ENCODE results near the gene TMC1. TPM values are rescaled to one million over a fixed set of nuclear protein-coding genes. Genes with fewer than 3 reads are reported as not detected.
"Not testable (repeated sequence)": the region's sequence is repeated elsewhere in the genome, so short reads cannot be mapped to it uniquely, and the experiment has no call there.

The TMC1 gene
- total RNA-seq, 2 donors from 2014 or later = 0.29 to 0.42 TPM

DNA sequence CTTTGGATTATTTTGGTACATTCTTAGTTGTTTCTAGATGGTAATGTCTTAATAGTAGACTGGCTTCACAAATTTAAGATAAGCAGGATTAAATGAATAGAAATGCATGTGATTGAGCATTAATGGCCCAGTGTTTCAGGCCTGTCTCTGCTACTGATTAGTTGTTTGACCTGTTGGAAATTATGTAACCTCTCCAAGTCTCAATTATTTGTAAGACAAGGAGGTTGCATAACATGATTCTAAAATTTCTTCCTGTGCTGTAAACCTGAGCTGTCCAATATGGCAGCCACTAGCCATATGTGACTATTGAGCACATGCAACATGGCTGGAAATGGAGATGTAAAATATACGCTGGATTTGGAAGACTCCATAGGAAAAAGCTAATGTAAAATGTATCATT is 333.9 kb downstream of the TMC1 start:
- Histone ChIP-seq H3K4me1 (no peaks in the 10 kb centered on the region), H3K36me3 (no peaks in the 10 kb centered on the region), H3K27ac (no peak overlapping the region), H3K9ac (ENCODE audit: low read depth in 2 of 2, low read length in 2 of 2) (no peak overlapping the region), H3K27me3 (no peaks in the 10 kb centered on the region), H3K9me3 (no peaks in the 10 kb centered on the region), H3K4me3 (no peak overlapping the region)
- no peak for DNase-seq
- no peak for TF ChIP-seq CTCF (IDR thresholded peaks at IDR 0.05)
- intact Hi-C loops (cut with DNase I) = loop anchor here (5.0 kb wide), 3 partner anchors 167 to 327 kb away; no protein-coding TSS in a partner anchor

GRCh38 chr9:72855890-72856523 is 334.6 kb downstream of the TMC1 start:
- Histone ChIP-seq H3K27me3 (no peaks in the 10 kb centered on the region), H3K27ac (no peak overlapping the region), H3K9me3 (no peaks in the 10 kb centered on the region), H3K4me1 (no peaks in the 10 kb centered on the region), H3K9ac (ENCODE audit: low read depth in 2 of 2, low read length in 2 of 2) (no peak overlapping the region), H3K4me3 (no peak overlapping the region), H3K36me3 (no peaks in the 10 kb centered on the region)
- intact Hi-C loops (cut with DNase I) = loop anchor here (5.0 kb wide), 3 partner anchors 166 to 326 kb away; no protein-coding TSS in a partner anchor
- no peak for DNase-seq
- TF ChIP-seq CTCF (IDR thresholded peaks at IDR 0.05) = no peak

GRCh38 chr9:72856972-72857623 is 335.7 kb downstream of the TMC1 start:
- peak; percentile 39 for DNase-seq
- Histone ChIP-seq H3K4me3 (no peak overlapping the region), H3K9me3 (no peaks in the 10 kb centered on the region), H3K4me1 (no peaks in the 10 kb centered on the region), H3K27me3 (no peaks in the 10 kb centered on the region), H3K27ac (no peak overlapping the region), H3K36me3 (no peaks in the 10 kb centered on the region), H3K9ac (ENCODE audit: low read depth in 2 of 2, low read length in 2 of 2) (no peak overlapping the region)
- intact Hi-C loops (cut with DNase I) = loop anchor here (5.0 kb wide), 3 partner anchors 165 to 325 kb away; no protein-coding TSS in a partner anchor
- peak; percentile 60 for TF ChIP-seq CTCF (IDR thresholded peaks at IDR 0.05)

GRCh38 chr9:72857624-72857996 is 336.2 kb downstream of the TMC1 start:
- intact Hi-C loops (cut with DNase I) = loop anchor here (5.0 kb wide), 3 partner anchors 165 to 325 kb away; no protein-coding TSS in a partner anchor
- H3K36me3 ChIP-seq = no peaks in the 10 kb centered on the region
- H3K9ac ChIP-seq (ENCODE audit: low read depth in 2 of 2, low read length in 2 of 2) = no peak overlapping the region
- no peaks in the 10 kb centered on the region for H3K27me3 ChIP-seq
- DNase-seq = no peak
- H3K27ac ChIP-seq = no peak overlapping the region
- no peak for TF ChIP-seq CTCF (IDR thresholded peaks at IDR 0.05)
- H3K4me1 ChIP-seq = no peaks in the 10 kb centered on the region
- H3K9me3 ChIP-seq = no peaks in the 10 kb centered on the region
- H3K4me3 ChIP-seq = no peak overlapping the region

- intact Hi-C loops (cut with DNase I) = loop anchor here (5.0 kb wide), 3 partner anchors 164 to 324 kb away; no protein-coding TSS in a partner anchor
Observed at GRCh38 chr9:72858089-72858912, 336.9 kb downstream of the TMC1 start.

GRCh38 chr9:72862788-72863187 is 341.4 kb downstream of the TMC1 start:
- H3K27ac ChIP-seq; H3K4me3 ChIP-seq; H3K9ac ChIP-seq (ENCODE audit: low read depth in 2 of 2, low read length in 2 of 2); H3K27me3 ChIP-seq; H3K4me1 ChIP-seq; intact Hi-C loops (cut with DNase I); H3K36me3 ChIP-seq; H3K9me3 ChIP-seq; DNase-seq: not testable (repeated sequence)

More at GRCh38 chr9:72858089-72858912, 336.9 kb downstream of the TMC1 start:
- TF ChIP-seq CTCF (IDR thresholded peaks at IDR 0.05) = no peak
- Histone ChIP-seq H3K27ac (no peak overlapping the region), H3K4me3 (no peak overlapping the region), H3K36me3 (no peaks in the 10 kb centered on the region), H3K27me3 (no peaks in the 10 kb centered on the region), H3K9ac (ENCODE audit: low read depth in 2 of 2, low read length in 2 of 2) (no peak overlapping the region), H3K9me3 (no peaks in the 10 kb centered on the region), H3K4me1 (no peaks in the 10 kb centered on the region)
- no peak for DNase-seq
